ENCODE data around the gene LIMS2.

The LIMS2 gene

DNA sequence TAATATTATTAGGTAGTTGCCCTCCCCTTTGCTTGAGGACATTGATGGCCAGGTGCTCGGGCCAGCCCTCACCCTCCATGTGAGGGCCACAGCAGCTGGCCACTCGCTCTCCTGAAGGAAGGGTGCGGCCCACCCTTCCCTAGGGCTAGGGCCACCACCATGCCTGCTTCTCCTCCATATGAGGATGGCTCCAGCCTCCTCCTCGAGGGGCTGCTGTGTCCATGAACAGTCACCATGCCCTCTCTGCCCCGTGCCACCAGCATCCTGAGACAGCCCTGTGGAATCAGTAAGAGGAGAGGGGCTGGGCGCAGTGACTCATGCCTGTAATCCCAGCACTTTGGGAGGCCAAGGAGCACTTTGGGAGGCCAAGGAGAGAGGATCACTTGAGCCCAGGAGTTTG, 27.0 kb downstream of the LIMS2 start:
- no peak for DNase-seq (ENCODE audit: low read depth)
- H3K4me3 ChIP-seq (ENCODE audit: low read depth, low read length) = no peak overlapping the region
- TF ChIP-seq, protein P1, sequence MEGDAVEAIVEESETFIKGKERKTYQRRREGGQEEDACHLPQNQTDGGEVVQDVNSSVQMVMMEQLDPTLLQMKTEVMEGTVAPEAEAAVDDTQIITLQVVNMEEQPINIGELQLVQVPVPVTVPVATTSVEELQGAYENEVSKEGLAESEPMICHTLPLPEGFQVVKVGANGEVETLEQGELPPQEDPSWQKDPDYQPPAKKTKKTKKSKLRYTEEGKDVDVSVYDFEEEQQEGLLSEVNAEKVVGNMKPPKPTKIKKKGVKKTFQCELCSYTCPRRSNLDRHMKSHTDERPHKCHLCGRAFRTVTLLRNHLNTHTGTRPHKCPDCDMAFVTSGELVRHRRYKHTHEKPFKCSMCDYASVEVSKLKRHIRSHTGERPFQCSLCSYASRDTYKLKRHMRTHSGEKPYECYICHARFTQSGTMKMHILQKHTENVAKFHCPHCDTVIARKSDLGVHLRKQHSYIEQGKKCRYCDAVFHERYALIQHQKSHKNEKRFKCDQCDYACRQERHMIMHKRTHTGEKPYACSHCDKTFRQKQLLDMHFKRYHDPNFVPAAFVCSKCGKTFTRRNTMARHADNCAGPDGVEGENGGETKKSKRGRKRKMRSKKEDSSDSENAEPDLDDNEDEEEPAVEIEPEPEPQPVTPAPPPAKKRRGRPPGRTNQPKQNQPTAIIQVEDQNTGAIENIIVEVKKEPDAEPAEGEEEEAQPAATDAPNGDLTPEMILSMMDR (IDR thresholded peaks at IDR 0.05; ENCODE audit: low read depth, low read length, missing control alignments) = no peak

GRCh38 chr2:127647242-127648190, 27.8 kb downstream of the LIMS2 start:
- DNase-seq (ENCODE audit: low read depth) = no peak
- H3K4me3 ChIP-seq (ENCODE audit: low read depth, low read length) = no peak overlapping the region
- TF ChIP-seq, protein P1 (IDR thresholded peaks at IDR 0.05; ENCODE audit: low read depth, low read length, missing control alignments) = no peak

- no peak overlapping the region for H3K4me3 ChIP-seq (ENCODE audit: low read depth, low read length)
Measured at GRCh38 chr2:127646487-127647241, 28.7 kb downstream of the LIMS2 start.

GRCh38 chr2:127645395-127646291, 29.7 kb downstream of the LIMS2 start, which contains the start of gene GPR17:
Gene GPR17, plus strand, starts transcription at chr2:127646153. Its CDS starts 4,583 bp downstream, at chr2:127650736.
- TF ChIP-seq, protein P1 (IDR thresholded peaks at IDR 0.05; ENCODE audit: low read depth, low read length, missing control alignments) = no peak
- H3K4me3 ChIP-seq (ENCODE audit: low read depth, low read length) = no peak within 1 kb of the TSS
- DNase-seq (ENCODE audit: low read depth) = no peak

More at GRCh38 chr2:127646487-127647241, 28.7 kb downstream of the LIMS2 start:
- TF ChIP-seq, protein P1 (IDR thresholded peaks at IDR 0.05; ENCODE audit: low read depth, low read length, missing control alignments) = no peak
- no peak for DNase-seq (ENCODE audit: low read depth)

GRCh38 chr2:127645026-127645394, 30.3 kb downstream of the LIMS2 start:
- DNase-seq (ENCODE audit: low read depth) = no peak
- TF ChIP-seq, protein P1 (IDR thresholded peaks at IDR 0.05; ENCODE audit: low read depth, low read length, missing control alignments) = no peak
- no peak overlapping the region for H3K4me3 ChIP-seq (ENCODE audit: low read depth, low read length)
